WTC11 (cell line): ENCODE data around the gene FBN2. TPM values are rescaled to one million over a fixed set of nuclear protein-coding genes. Genes with fewer than 3 reads are reported as not detected.

Experiments used
- ATAC-seq: fragments of 200-7000 bp; cut with Tn5 transposase; 2 replicates; pipeline ENCODE4 v1.10.0; 2021; ENCODE audit warnings: mild to moderate bottlenecking, moderate library complexity
- CTCF ChIA-PET: fragments of 300-600 bp; sonication (Branson Sonifier 250); formaldehyde crosslinking; loops from one replicate; lab custom pipeline; 2021; ENCODE audit warnings: antibody characterized with exemption; lab: Charles Lee
- POLR2A ChIA-PET: fragments of 350-600 bp; sonication (Branson Sonifier 250); formaldehyde crosslinking; loops from one replicate; lab custom pipeline; 2021; ENCODE audit warnings: antibody characterized with exemption; lab: Charles Lee
- DNase-seq: peaks from one replicate; pipeline ENCODE4 v3.0.0; 2021; ENCODE audit warnings: low spot score
- H3K27ac Mint-ChIP-seq: 2 replicates; pipeline ENCODE4 v1.8.0; 2021; ENCODE audit warnings: mixed read lengths
- H3K27me3 Mint-ChIP-seq: 2 replicates; pipeline ENCODE4 v1.8.0; 2021; ENCODE audit warnings: low read depth, mild to moderate bottlenecking, moderate library complexity, mixed read lengths
- H3K36me3 Mint-ChIP-seq: 2 replicates; pipeline ENCODE4 v1.8.0; 2021; ENCODE audit warnings: mixed read lengths
- H3K4me1 Mint-ChIP-seq: 2 replicates; pipeline ENCODE4 v1.8.0; 2022; ENCODE audit warnings: mixed read lengths
- H3K4me3 Mint-ChIP-seq: 2 replicates; pipeline ENCODE4 v1.8.0; 2021; ENCODE audit warnings: mild to moderate bottlenecking, moderate library complexity, mixed read lengths
- H3K9me3 Mint-ChIP-seq: 2 replicates; pipeline ENCODE4 v1.8.0; 2021; ENCODE audit warnings: mixed read lengths
- FOXJ3 ChIP-seq: sonication (generic); formaldehyde crosslinking; IDR thresholded peaks from 2 replicates; pipeline ENCODE4 v1.9.0; 2021; ENCODE audit warnings: missing genetic modification reagents, mild to moderate bottlenecking, borderline replicate concordance
- GTF2I ChIP-seq: fragments of 250-450 bp; sonication (Bioruptor Pico); conservative IDR thresholded peaks from 2 replicates; pipeline ENCODE4 v1.4.0; 2021; ENCODE audit warnings: mild to moderate bottlenecking
- HMGXB4 ChIP-seq: sonication (generic); formaldehyde crosslinking; IDR thresholded peaks from 2 replicates; pipeline ENCODE4 v1.8.1; 2023; ENCODE audit warnings: mild to moderate bottlenecking, moderate library complexity, missing genetic modification reagents
- IRF2 ChIP-seq: sonication (generic); formaldehyde crosslinking; IDR thresholded peaks from 2 replicates; pipeline ENCODE4 v1.8.0; 2022; ENCODE audit warnings: low read depth, missing genetic modification reagents, borderline replicate concordance
- JAZF1 ChIP-seq: fragments of 250-450 bp; sonication (Bioruptor Pico); IDR thresholded peaks from 2 replicates; pipeline ENCODE4 v1.9.0; 2021; ENCODE audit warnings: moderate library complexity, mild to moderate bottlenecking, inconsistent platforms
- JUN ChIP-seq: sonication (generic); formaldehyde crosslinking; IDR thresholded peaks from 2 replicates; pipeline ENCODE4 v1.8.0; 2023; ENCODE audit warnings: mild to moderate bottlenecking, missing genetic modification reagents
- KAT7 ChIP-seq: sonication (generic); formaldehyde crosslinking; IDR thresholded peaks from 2 replicates; pipeline ENCODE4 v1.8.1; 2023; ENCODE audit warnings: missing genetic modification reagents, mild to moderate bottlenecking, borderline replicate concordance
- MXD4 ChIP-seq: fragments of 250-450 bp; sonication (Bioruptor Pico); IDR thresholded peaks from 2 replicates; pipeline ENCODE4 v1.8.0; 2021; ENCODE audit warnings: mild to moderate bottlenecking, moderate library complexity, borderline replicate concordance
- PRDM15 ChIP-seq: sonication (generic); formaldehyde crosslinking; IDR thresholded peaks from 2 replicates; pipeline ENCODE4 v1.8.0; 2022; ENCODE audit warnings: missing genetic modification reagents
- RORB ChIP-seq: fragments of 250-450 bp; sonication (Bioruptor Pico); IDR thresholded peaks from 2 replicates; pipeline ENCODE4 v1.9.0; 2021; ENCODE audit warnings: mild to moderate bottlenecking
- STAT6 ChIP-seq: sonication (generic); formaldehyde crosslinking; conservative IDR thresholded peaks from 2 replicates; pipeline ENCODE4 v1.8.1; 2023; ENCODE audit warnings: mild to moderate bottlenecking, low read depth, missing genetic modification reagents, moderate library complexity
- TCF7 ChIP-seq: sonication (generic); formaldehyde crosslinking; IDR thresholded peaks from 2 replicates; pipeline ENCODE4 v1.8.0; 2022; ENCODE audit warnings: mild to moderate bottlenecking, low read depth, missing genetic modification reagents, moderate library complexity
- TP53 ChIP-seq: sonication (generic); formaldehyde crosslinking; IDR thresholded peaks from 2 replicates; pipeline ENCODE4 v1.8.1; 2023; ENCODE audit warnings: mild to moderate bottlenecking, missing genetic modification reagents
- ZNF121 ChIP-seq: sonication (generic); formaldehyde crosslinking; IDR thresholded peaks from 2 replicates; pipeline ENCODE4 v1.8.0; 2023; ENCODE audit warnings: missing genetic modification reagents
- ZNF219 ChIP-seq: sonication (generic); formaldehyde crosslinking; IDR thresholded peaks from 2 replicates; pipeline ENCODE4 v1.8.0; 2023; ENCODE audit warnings: missing genetic modification reagents, mild to moderate bottlenecking, borderline replicate concordance
- ZNF263 ChIP-seq: sonication (generic); formaldehyde crosslinking; IDR thresholded peaks from 2 replicates; pipeline ENCODE4 v1.8.1; 2022; ENCODE audit warnings: low read depth, mild to moderate bottlenecking, moderate library complexity, missing genetic modification reagents
- ZNF396 ChIP-seq: fragments of 250-450 bp; sonication (Bioruptor Pico); IDR thresholded peaks from 2 replicates; pipeline ENCODE4 v1.8.0; 2021; ENCODE audit warnings: mild to moderate bottlenecking, moderate library complexity, borderline replicate concordance
- ZNF416 ChIP-seq: fragments of 250-450 bp; sonication (Bioruptor Pico); IDR thresholded peaks from 2 replicates; pipeline ENCODE4 v1.9.0; 2021; ENCODE audit warnings: mild to moderate bottlenecking, inconsistent platforms
- ZNF671 ChIP-seq: fragments of 250-450 bp; sonication (Bioruptor Pico); IDR thresholded peaks from 2 replicates; pipeline ENCODE4 v1.8.0; 2021; ENCODE audit warnings: mild to moderate bottlenecking
- total RNA-seq: library from RNA; stranded (reverse); gene quantifications from 3 replicates; pipeline ENCODE4 v1.2.3, GENCODE V29; 2021

Gene FBN2
- total RNA-seq, 1 experiment from 2014 or later = 56.7 TPM

- TF ChIP-seq ZNF263 (no peak), JUN (CRISPR knock-in tag) (no peak), ZNF219 (CRISPR knock-in tag) (no peak), JAZF1 (no peak), FOXJ3 (no peak)
Measured at GRCh38 chr5:128237546-128237945, 300.5 kb downstream of the FBN2 start (continued).

GRCh38 chr5:128237000-128237399 lies 301.0 kb downstream of the FBN2 start:
- H3K36me3 Mint-ChIP-seq = no peaks in the 10 kb centered on the region
- ATAC-seq = no peak
- no peak for TF ChIP-seq GTF2I (CRISPR knock-in tag)
- no peak for TF ChIP-seq RORB
- no peak for TF ChIP-seq ZNF219 (CRISPR knock-in tag)
- no peak for TF ChIP-seq HMGXB4
- TF ChIP-seq KAT7 = no peak
- no peak for TF ChIP-seq ZNF671 (CRISPR knock-in tag)
- no peak for TF ChIP-seq IRF2 (CRISPR knock-in tag)
- TF ChIP-seq ZNF121 (CRISPR knock-in tag) = no peak
- TF ChIP-seq STAT6 (CRISPR knock-in tag) = no peak
- no peak for TF ChIP-seq JUN (CRISPR knock-in tag)
- TF ChIP-seq ZNF396 (CRISPR knock-in tag) = no peak
- no peak for TF ChIP-seq ZNF416 (CRISPR knock-in tag)
- TF ChIP-seq PRDM15 (CRISPR knock-in tag) = no peak
- TF ChIP-seq MXD4 (CRISPR knock-in tag) = no peak
- no peak for TF ChIP-seq TCF7 (CRISPR knock-in tag)
- no peak for TF ChIP-seq TP53 (CRISPR knock-in tag)
- no peak for TF ChIP-seq ZNF263
- TF ChIP-seq, all 79 proteins: peak for 0
- H3K4me1 Mint-ChIP-seq = peaks cover 10% of the 10 kb centered on the region
- ChIA-PET POLR2A (no interaction called here), CTCF (interaction anchor here (0.6 kb wide), 1 partner anchor 362 kb away, joined by 3 read pairs; no protein-coding TSS in a partner anchor)
- no peak for DNase-seq
- H3K27me3 Mint-ChIP-seq = no peaks in the 10 kb centered on the region
- no peaks in the 10 kb centered on the region for H3K9me3 Mint-ChIP-seq
- no peak overlapping the region for H3K4me3 Mint-ChIP-seq
- H3K27ac Mint-ChIP-seq = no peak overlapping the region
